Esophagus muscularis mucosa (tissue), 4 donors: Measurements from ENCODE around the gene OSBPL3. TPM values are rescaled to one million over a fixed set of nuclear protein-coding genes. Genes with fewer than 3 reads are reported as not detected.

Source experiments
- DNase-seq: peaks from one replicate; pipeline ENCODE4 v3.0.0-alpha.2; 2017; ENCODE audit errors: extremely low spot score
- H3K27ac ChIP-seq, 4 donors: fragments of 200-600 bp; sonication (generic); replicated peaks in 1 of 4; 1 replicate in 3 of 4; 2 replicates in 1 of 4; pipeline ENCODE4 v1.5.1; 2016 to 2019; ENCODE audit warnings: mild to moderate bottlenecking in 1 of 4
- H3K27me3 ChIP-seq, 4 donors: fragments of 200-600 bp; sonication (generic); one replicate each; pipeline versions ENCODE4 v1.5.1 to v1.6.0; 2016 to 2019
- H3K36me3 ChIP-seq, 4 donors: fragments of 200-600 bp; sonication (generic); one replicate each; pipeline ENCODE4 v1.5.1; 2016 to 2019
- H3K4me1 ChIP-seq, 4 donors: fragments of 200-600 bp; sonication (generic); one replicate each; pipeline ENCODE4 v1.5.1; 2016 to 2019
- H3K4me3 ChIP-seq, 4 donors: fragments of 200-600 bp; sonication (generic); 1 replicate in 2 of 4; 2 replicates in 2 of 4; pipeline ENCODE4 v1.5.1; 2016 to 2019; ENCODE audit warnings: mild to moderate bottlenecking in 4 of 4, moderate library complexity in 1 of 4
- H3K9me3 ChIP-seq, 4 donors: fragments of 200-600 bp; sonication (generic); 1 replicate in 3 of 4; 2 replicates in 1 of 4; pipeline ENCODE4 v1.5.1; 2016 to 2019
- EP300 ChIP-seq: sonication (generic); formaldehyde crosslinking; IDR thresholded peaks from one replicate; pipeline ENCODE4 v1.6.1; 2017; ENCODE audit warnings: antibody characterized with exemption
- POLR2A ChIP-seq: fragments of 450-650 bp; IDR thresholded peaks from one replicate; pipeline ENCODE4 v1.6.1; 2017; ENCODE audit warnings: antibody characterized with exemption, moderate library complexity, mild to moderate bottlenecking, low read depth
- POLR2AphosphoS5 ChIP-seq, 2 donors: sonication (generic); formaldehyde crosslinking; IDR thresholded peaks; one replicate each; pipeline ENCODE4 v1.6.1; 2017; ENCODE audit warnings: antibody characterized with exemption in 2 of 2
- WGBS: methylation state at CpG from one replicate; pipeline ENCODE4 v1.1.5; 2018; 5-methylcytosine and 5-hydroxymethylcytosine counted together
- intact Hi-C: fragments of 100-400 bp; cut with DNase I; formaldehyde crosslinking; loops from one replicate; pipeline ENCODE4 v1.15.1; 2023
- total RNA-seq, 4 donors: library from RNA; depleted of rRNA; stranded (reverse); fragments of >200 nt; gene quantifications; one replicate each; pipeline versions ENCODE4 v1.1.0 to v1.2.1, GENCODE V29; 2016
- TF ChIP-seq, protein P1 (sequence below), 3 experiments: fragments of 200-600 bp in 2 of 3; fragments of 450-650 bp in 1 of 3; sonication (generic) in 2 of 3; IDR thresholded peaks; one replicate each; pipeline ENCODE4 v1.5.1; 2017 to 2019; ENCODE audit warnings: antibody characterized with exemption in 3 of 3, mild to moderate bottlenecking in 2 of 3, moderate library complexity in 1 of 3

The OSBPL3 gene
- total RNA-seq, 4 donors from 2014 or later = 2.6 to 4.6 (median 3.3) TPM

DNA sequence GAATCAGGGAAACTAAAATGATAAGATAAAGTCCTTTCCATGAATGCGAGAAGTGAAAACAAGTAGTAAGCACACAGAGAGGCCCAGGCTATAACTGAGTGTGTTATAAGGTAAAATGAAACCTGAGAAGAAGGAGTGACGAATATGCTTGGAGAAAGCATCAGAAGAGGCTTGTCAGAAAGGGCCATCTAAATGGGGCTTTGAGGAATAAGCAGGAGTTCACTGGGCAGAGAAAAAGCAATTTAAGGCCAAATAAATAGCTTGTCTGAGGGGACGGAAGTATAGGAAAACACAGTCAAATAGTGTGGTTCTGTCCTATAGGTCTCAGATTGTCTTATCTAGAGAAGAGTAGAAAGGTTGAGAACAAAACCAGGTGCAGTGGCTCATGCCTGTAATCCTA is 163.1 kb downstream of the OSBPL3 start:
- no peak for TF ChIP-seq POLR2A
- TF ChIP-seq, protein P1, sequence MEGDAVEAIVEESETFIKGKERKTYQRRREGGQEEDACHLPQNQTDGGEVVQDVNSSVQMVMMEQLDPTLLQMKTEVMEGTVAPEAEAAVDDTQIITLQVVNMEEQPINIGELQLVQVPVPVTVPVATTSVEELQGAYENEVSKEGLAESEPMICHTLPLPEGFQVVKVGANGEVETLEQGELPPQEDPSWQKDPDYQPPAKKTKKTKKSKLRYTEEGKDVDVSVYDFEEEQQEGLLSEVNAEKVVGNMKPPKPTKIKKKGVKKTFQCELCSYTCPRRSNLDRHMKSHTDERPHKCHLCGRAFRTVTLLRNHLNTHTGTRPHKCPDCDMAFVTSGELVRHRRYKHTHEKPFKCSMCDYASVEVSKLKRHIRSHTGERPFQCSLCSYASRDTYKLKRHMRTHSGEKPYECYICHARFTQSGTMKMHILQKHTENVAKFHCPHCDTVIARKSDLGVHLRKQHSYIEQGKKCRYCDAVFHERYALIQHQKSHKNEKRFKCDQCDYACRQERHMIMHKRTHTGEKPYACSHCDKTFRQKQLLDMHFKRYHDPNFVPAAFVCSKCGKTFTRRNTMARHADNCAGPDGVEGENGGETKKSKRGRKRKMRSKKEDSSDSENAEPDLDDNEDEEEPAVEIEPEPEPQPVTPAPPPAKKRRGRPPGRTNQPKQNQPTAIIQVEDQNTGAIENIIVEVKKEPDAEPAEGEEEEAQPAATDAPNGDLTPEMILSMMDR (IDR thresholded peaks at IDR 0.05) = no peak
- no peak for TF ChIP-seq POLR2AphosphoS5 (IDR thresholded peaks at IDR 0.05)
- no peak for TF ChIP-seq EP300
- H3K4me1 ChIP-seq = peaks cover 8 to 19% (median 17%) of the 10 kb centered on the region in 4 donors
- 97% methylated on average over 3 of the region's 3 CpGs for WGBS
- DNase-seq = no peak
- H3K4me3 ChIP-seq = no peak overlapping the region
- H3K27ac ChIP-seq = no peak overlapping the region
- intact Hi-C loops = loop anchor here (5.0 kb wide), 1 partner anchor 275 kb away; no protein-coding TSS in a partner anchor
- H3K36me3 ChIP-seq = peaks cover 0 to 6% (median 2%) of the 10 kb centered on the region in 4 donors
- no peaks in the 10 kb centered on the region for H3K27me3 ChIP-seq
- no peaks in the 10 kb centered on the region for H3K9me3 ChIP-seq

DNA sequence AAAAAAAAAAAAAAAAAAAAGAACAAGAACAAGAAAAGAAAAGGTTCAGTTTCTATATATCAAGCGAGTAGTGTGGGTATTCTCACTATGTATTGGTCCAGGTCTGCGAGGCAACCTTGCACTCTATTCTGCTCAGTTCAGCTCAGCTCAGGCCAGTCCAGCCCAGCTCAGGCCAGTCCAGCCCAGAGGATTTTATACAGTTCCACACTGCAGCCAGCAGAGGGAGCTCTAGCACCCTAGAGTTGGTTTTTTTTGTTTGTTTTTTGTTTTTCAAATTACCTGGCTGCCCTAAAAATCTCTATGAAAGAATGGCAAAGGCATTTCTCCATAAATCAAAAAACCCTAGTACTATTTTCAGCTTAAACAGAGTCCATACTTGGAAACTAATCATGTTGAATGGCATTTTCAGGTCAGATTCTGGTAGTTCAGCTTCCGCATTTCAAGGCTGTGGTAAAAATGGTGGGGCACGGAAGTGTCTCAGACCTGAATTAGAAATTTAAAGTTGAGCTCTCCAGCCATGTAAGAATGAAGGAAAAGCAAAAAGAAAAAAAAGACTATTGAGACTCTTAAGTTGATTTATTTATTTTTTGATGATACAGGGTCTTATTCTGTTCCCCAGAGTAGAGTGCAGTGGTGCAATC is 167.6 kb downstream of the OSBPL3 start:
- no peak for DNase-seq

DNA sequence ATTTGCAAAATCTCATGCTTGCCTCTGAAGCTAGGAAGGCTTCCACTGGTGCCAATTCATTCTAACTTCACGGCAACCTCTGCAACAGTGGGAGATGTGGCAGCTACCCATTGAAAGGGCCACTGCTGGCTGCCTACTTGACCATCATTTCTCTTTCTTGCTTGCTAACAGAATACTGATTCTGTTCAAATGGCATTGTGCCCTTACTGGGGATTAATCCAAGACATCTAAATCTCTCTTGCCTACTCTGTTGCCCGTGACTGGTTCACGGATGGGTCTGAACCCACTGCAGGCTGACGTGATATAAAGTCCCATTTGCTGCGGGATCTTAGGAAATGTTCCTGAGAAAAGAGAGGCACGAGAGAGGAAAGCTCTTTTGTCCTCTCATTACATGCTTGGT is 171.5 kb downstream of the OSBPL3 start:
- intact Hi-C loops = no loop called here
- no peak overlapping the region for H3K27ac ChIP-seq
- TF ChIP-seq EP300 (no peak), POLR2A (no peak), POLR2AphosphoS5 (IDR thresholded peaks at IDR 0.05) (no peak)
- TF ChIP-seq, protein P1 (IDR thresholded peaks at IDR 0.05) = no peak
- no peaks in the 10 kb centered on the region for H3K4me1 ChIP-seq
- H3K4me3 ChIP-seq = no peak overlapping the region
- H3K27me3 ChIP-seq = no peaks in the 10 kb centered on the region
- no peaks in the 10 kb centered on the region for H3K9me3 ChIP-seq
- H3K36me3 ChIP-seq = peaks cover 6 to 15% (median 7%) of the 10 kb centered on the region in 4 donors
- no peak for DNase-seq
- WGBS = 94% methylated on average over 6 of the region's 6 CpGs

More for the DNA sequence above, 167.6 kb downstream of the OSBPL3 start:
- Histone ChIP-seq H3K27me3 (no peaks in the 10 kb centered on the region), H3K27ac (no peak overlapping the region), H3K4me1 (no peaks in the 10 kb centered on the region), H3K9me3 (no peaks in the 10 kb centered on the region), H3K36me3 (peaks cover 0 to 17% (median 2%) of the 10 kb centered on the region in 4 donors), H3K4me3 (no peak overlapping the region)
- 67% methylated on average over 4 of the region's 4 CpGs for WGBS
- TF ChIP-seq, protein P1 (IDR thresholded peaks at IDR 0.05) = peak; percentile 84 to 94 (median 90)
- TF ChIP-seq EP300 = no peak
- intact Hi-C loops = loop anchor here (2.0 kb wide), 1 partner anchor 258 kb away; no protein-coding TSS in a partner anchor

DNA sequence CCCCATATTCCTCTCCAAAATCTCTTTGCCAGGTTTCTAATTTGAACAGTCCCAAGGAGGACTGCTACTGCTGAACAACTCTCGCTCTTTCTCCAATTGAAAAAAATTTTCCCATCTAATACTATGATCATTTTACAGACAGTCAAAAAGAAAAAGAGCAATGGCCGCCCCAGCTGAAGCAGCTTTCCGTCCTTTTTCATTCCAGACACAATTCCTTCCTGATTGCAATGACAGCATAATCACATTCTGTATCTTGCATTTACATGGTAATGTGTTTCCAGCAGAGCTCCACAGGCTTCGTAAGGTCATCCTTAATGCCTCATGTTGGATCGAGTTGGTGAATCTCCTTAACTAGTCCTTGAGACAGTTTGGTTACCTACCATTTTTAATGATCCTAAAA is 177.7 kb downstream of the OSBPL3 start:
- 96% methylated on average over 5 of the region's 5 CpGs for WGBS
- Histone ChIP-seq H3K27me3 (no peaks in the 10 kb centered on the region), H3K4me3 (no peak overlapping the region), H3K27ac (no peak overlapping the region), H3K36me3 (peaks cover 6 to 12% (median 7%) of the 10 kb centered on the region in 4 donors), H3K4me1 (no peaks in the 10 kb centered on the region), H3K9me3 (no peaks in the 10 kb centered on the region)
- no peak for DNase-seq
- intact Hi-C loops = no loop called here
- no peak for TF ChIP-seq EP300
- TF ChIP-seq, protein P1 (IDR thresholded peaks at IDR 0.05) = no peak
- no peak for TF ChIP-seq POLR2A
- no peak for TF ChIP-seq POLR2AphosphoS5 (IDR thresholded peaks at IDR 0.05)

DNA sequence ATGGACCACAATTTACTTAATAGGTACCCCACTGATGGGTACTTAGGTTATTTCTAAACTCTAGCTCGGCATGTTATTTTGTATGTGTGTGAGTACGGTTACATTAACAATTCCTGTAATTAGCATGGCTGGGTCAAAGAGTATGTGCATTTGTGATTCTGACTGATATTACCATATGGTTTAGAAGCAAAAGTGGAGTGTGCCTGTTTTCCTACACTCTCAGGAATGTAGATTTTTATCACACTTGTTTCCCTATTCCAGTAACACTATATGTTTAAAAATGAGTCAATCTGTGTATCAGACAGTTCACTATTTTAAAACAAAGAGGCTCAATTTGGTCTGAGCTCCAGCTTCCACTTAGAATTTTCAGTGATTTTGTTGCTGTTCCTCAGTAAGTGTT is 178.1 kb downstream of the OSBPL3 start:
- no peak overlapping the region for H3K27ac ChIP-seq
- no peaks in the 10 kb centered on the region for H3K27me3 ChIP-seq
- no peak for TF ChIP-seq POLR2A
- no peak for TF ChIP-seq EP300
- TF ChIP-seq, protein P1 (IDR thresholded peaks at IDR 0.05) = no peak
- TF ChIP-seq POLR2AphosphoS5 (IDR thresholded peaks at IDR 0.05) = no peak
- no peak overlapping the region for H3K4me3 ChIP-seq
- no peaks in the 10 kb centered on the region for H3K4me1 ChIP-seq
- 100% methylated on average over 2 of the region's 2 CpGs for WGBS
- peaks cover 6 to 12% (median 7%) of the 10 kb centered on the region in 4 donors for H3K36me3 ChIP-seq
- intact Hi-C loops = no loop called here
- no peak for DNase-seq
- no peaks in the 10 kb centered on the region for H3K9me3 ChIP-seq
